GM12878 (cell line): ENCODE data around the gene ST3GAL5. TPM values are rescaled to one million over a fixed set of nuclear protein-coding genes. Genes with fewer than 3 reads are reported as not detected.

Experiments used
- ATAC-seq: fragments of 200-7000 bp; cut with Tn5 transposase; 3 replicates; pipeline ENCODE4 v1.9.1; 2020; ENCODE audit warnings: mild to moderate bottlenecking, moderate library complexity
- BruUV-seq: library from RNA; stranded (reverse); fragments of 400-500 nt; replicated peaks from 2 replicates; lab custom pipeline; 2021; lab: Mats Ljungman, UMichigan
- CTCF ChIA-PET: fragments of 300-600 bp; sonication (Branson Sonifier 250); formaldehyde crosslinking; extraction: SDS; loops from one replicate; lab custom pipeline; 2021; ENCODE audit warnings: inconsistent platforms; lab: Yijun Ruan, JAX
- POLR2A ChIA-PET: fragments of 350-600 bp; formaldehyde crosslinking; extraction: SDS; loops from one replicate; lab custom pipeline; 2021; ENCODE audit warnings: inconsistent platforms; lab: Charles Lee
- RAD21 ChIA-PET: fragments of 300-600 bp; sonication (Branson Sonifier 250); formaldehyde crosslinking; loops from one replicate; lab custom pipeline; 2023; ENCODE audit warnings: antibody characterized with exemption; ENCODE audit not compliant: unreplicated experiment; lab: Charles Lee
- SMC1A ChIA-PET: fragments of 300-600 bp; sonication (Branson Sonifier 250); formaldehyde crosslinking; loops from one replicate; lab custom pipeline; 2023; ENCODE audit not compliant: unreplicated experiment, uncharacterized antibody; lab: Charles Lee
- DNase-seq: peaks from one replicate; pipeline ENCODE4 v3.0.0-alpha.2; 2011; ENCODE audit warnings: low read depth, low spot score
- FAIRE-seq: peaks from 3 replicates; lab custom pipeline; 2011; peaks lifted over from hg19 to GRCh38; lab: Jason Lieb, UNC
- H2AFZ ChIP-seq: 2 replicates; pipeline ENCODE4 v1.6.0; 2011; ENCODE audit warnings: low read depth, low read length, control low read depth; ENCODE audit not compliant: control insufficient read depth
- H3K27ac ChIP-seq: 2 replicates; pipeline ENCODE4 v1.5.1; 2011; ENCODE audit warnings: control low read depth; ENCODE audit not compliant: control insufficient read depth, insufficient read depth
- H3K27me3 ChIP-seq, 2 experiments: replicated peaks in 1 of 2; 2 replicates each; pipeline versions ENCODE4 v1.6.0 to v1.6.1; 2011; ENCODE audit warnings: low read length in 1 of 2; ENCODE audit not compliant: control insufficient read depth in 2 of 2, insufficient read depth in 2 of 2
- H3K36me3 ChIP-seq, 2 experiments: 2 replicates each; pipeline ENCODE4 v1.5.1; 2011; ENCODE audit warnings: low read length in 1 of 2; ENCODE audit not compliant: control insufficient read depth in 2 of 2, insufficient read depth in 2 of 2
- H3K4me1 ChIP-seq: 2 replicates; pipeline ENCODE4 v1.6.1; 2011; ENCODE audit warnings: mild to moderate bottlenecking, low read length, moderate library complexity, mixed read lengths; ENCODE audit not compliant: control insufficient read depth, insufficient read depth
- H3K4me2 ChIP-seq: 2 replicates; pipeline ENCODE4 v1.6.0; 2011; ENCODE audit warnings: control low read depth; ENCODE audit not compliant: control insufficient read depth, insufficient read depth
- H3K4me3 ChIP-seq: fragments of 200-600 bp; sonication (generic); 2 replicates; pipeline ENCODE4 v1.5.1; 2016
- H3K79me2 ChIP-seq: 2 replicates; pipeline ENCODE4 v1.6.0; 2011; ENCODE audit warnings: low read length; ENCODE audit not compliant: control insufficient read depth, insufficient read depth
- H3K9ac ChIP-seq: 2 replicates; pipeline ENCODE4 v1.8.0; 2011; ENCODE audit warnings: low read length, control low read depth, mixed read lengths; ENCODE audit not compliant: control insufficient read depth, insufficient read depth
- H3K9me3 ChIP-seq: replicated peaks from 3 replicates; pipeline ENCODE4 v1.5.1; 2011; ENCODE audit warnings: mild to moderate bottlenecking, low read length; ENCODE audit not compliant: control insufficient read depth, insufficient read depth
- H4K20me1 ChIP-seq: 2 replicates; pipeline ENCODE4 v1.6.0; 2011; ENCODE audit not compliant: control insufficient read depth, insufficient read depth
- BHLHE40 ChIP-seq, 2 experiments: fragments of 450-650 bp in 1 of 2; IDR thresholded peaks; 2 replicates each; pipeline ENCODE4 v1.6.1; 2011 to 2017; ENCODE audit warnings: low read depth in 2 of 2, borderline replicate concordance in 1 of 2, improper control_type of control experiment in 1 of 2, low read length in 1 of 2, mild to moderate bottlenecking in 1 of 2
- BMI1 ChIP-seq: fragments of 450-650 bp; IDR thresholded peaks from 2 replicates; pipeline ENCODE4 v1.6.1; 2016; ENCODE audit warnings: mild to moderate bottlenecking, moderate library complexity, borderline replicate concordance
- CTCF ChIP-seq, 3 experiments: IDR thresholded peaks in 2 of 3; conservative IDR thresholded peaks in 1 of 3; 2 replicates each; pipeline ENCODE4 v1.5.1; 2011; ENCODE audit warnings: low read depth in 3 of 3, low read length in 3 of 3, mild to moderate bottlenecking in 3 of 3, control low read depth in 2 of 3, moderate library complexity in 2 of 3, inconsistent platforms in 1 of 3, mixed read lengths in 1 of 3; ENCODE audit not compliant: control insufficient read depth in 2 of 3, insufficient read depth in 1 of 3; ENCODE audit errors: extremely low read depth in 1 of 3
- DPF2 ChIP-seq: fragments of 450-650 bp; IDR thresholded peaks from 2 replicates; pipeline ENCODE4 v1.6.1; 2017; ENCODE audit warnings: mild to moderate bottlenecking
- EED ChIP-seq: sonication (generic); IDR thresholded peaks from 2 replicates; pipeline ENCODE4 v1.6.1; 2016; ENCODE audit warnings: antibody characterized with exemption, low read depth
- EGR1 ChIP-seq, 2 experiments: IDR thresholded peaks; 1 replicate in 1 of 2; 2 replicates in 1 of 2; pipeline ENCODE4 v1.6.1; 2011 to 2012; ENCODE audit warnings: low read depth in 2 of 2, low read length in 2 of 2, borderline replicate concordance in 1 of 2, mild to moderate bottlenecking in 1 of 2, moderate library complexity in 1 of 2
- GABPA ChIP-seq: IDR thresholded peaks from 2 replicates; pipeline ENCODE4 v1.6.1; 2014; ENCODE audit warnings: antibody characterized with exemption, low read depth, mild to moderate bottlenecking, inconsistent platforms
- GATAD2B ChIP-seq: fragments of 450-650 bp; conservative IDR thresholded peaks from 2 replicates; pipeline ENCODE4 v1.6.1; 2017; ENCODE audit warnings: low read depth, mild to moderate bottlenecking, moderate library complexity
- MTA2 ChIP-seq: fragments of 450-650 bp; IDR thresholded peaks from 2 replicates; pipeline ENCODE4 v1.6.1; 2016; ENCODE audit warnings: low read depth, mild to moderate bottlenecking, moderate library complexity
- MTA3 ChIP-seq: IDR thresholded peaks from 2 replicates; pipeline ENCODE4 v1.6.1; 2012; ENCODE audit warnings: low read length, inconsistent platforms, borderline replicate concordance
- MYB ChIP-seq: fragments of 150-350 bp; IDR thresholded peaks from 2 replicates; pipeline ENCODE4 v1.6.1; 2014; ENCODE audit warnings: mild to moderate bottlenecking, low read depth, low read length, borderline replicate concordance
- NKRF ChIP-seq: fragments of 450-650 bp; conservative IDR thresholded peaks from 2 replicates; pipeline ENCODE4 v1.6.1; 2017; ENCODE audit warnings: mild to moderate bottlenecking, moderate library complexity
- PML ChIP-seq: IDR thresholded peaks from 2 replicates; pipeline ENCODE4 v1.6.1; 2012; ENCODE audit warnings: low read length, inconsistent platforms
- POU2F2 ChIP-seq: IDR thresholded peaks from 3 replicates; pipeline ENCODE4 v1.6.1; 2011; ENCODE audit warnings: low read depth, mild to moderate bottlenecking, low read length, borderline replicate concordance
- RAD21 ChIP-seq: IDR thresholded peaks from 2 replicates; pipeline ENCODE4 v1.6.1; 2011; ENCODE audit warnings: mild to moderate bottlenecking, low read depth, low read length, moderate library complexity; ENCODE audit not compliant: insufficient read depth
- RBBP5 ChIP-seq: fragments of 200-600 bp; sonication (generic); conservative IDR thresholded peaks from 2 replicates; pipeline ENCODE4 v1.6.1; 2016
- RUNX3 ChIP-seq: IDR thresholded peaks from 2 replicates; pipeline ENCODE4 v1.6.1; 2012; ENCODE audit warnings: low read length, inconsistent platforms
- SUPT20H ChIP-seq: IDR thresholded peaks from 2 replicates; pipeline ENCODE4 v1.6.1; 2011; ENCODE audit warnings: low read depth, mild to moderate bottlenecking, low read length, moderate library complexity, borderline replicate concordance; ENCODE audit not compliant: control insufficient read depth
- TCF12 ChIP-seq: IDR thresholded peaks from 2 replicates; pipeline ENCODE4 v1.6.1; 2011; ENCODE audit warnings: low read depth, mild to moderate bottlenecking, low read length
- WGBS: methylation state at CpG from one replicate; pipeline ENCODE4 v1.1.6; 2016; ENCODE audit warnings: low lambda C conversion rate; ENCODE audit not compliant: insufficient replicate concordance, insufficient coverage; ENCODE audit errors: missing lambda C conversion rate; 5-methylcytosine and 5-hydroxymethylcytosine counted together
- in situ Hi-C: fragments of 300-500 bp; cut with MboI; formaldehyde crosslinking; loops from 9 replicates; pipeline ENCODE4 v1.14.3; 2018; ENCODE audit warnings: mixed read lengths
- intact Hi-C: fragments of 100-400 bp; cut with micrococcal nuclease; formaldehyde crosslinking; loops from one replicate; pipeline ENCODE4 v1.14.2; 2022; ENCODE audit not compliant: unreplicated experiment
- polyA plus RNA-seq, 11 experiments: library from polyadenylated mRNA; depleted of rRNA in 4 of 11; unstranded in 6 of 11; stranded (reverse) in 5 of 11; fragments of >200 nt; fragmentation: Nextera tagmentation in 4 of 11; fragmentation: Illumina TruSeq in 1 of 11; extraction: Ambion mirVana in 4 of 11; extraction: Trizol in 1 of 11; gene quantifications; 1 replicate in 1 of 11; 2 replicates in 10 of 11; pipeline versions ENCODE4 v1.2.1 to v1.2.3, GENCODE V29; 2011 to 2016; ENCODE audit warnings: inconsistent platforms in 2 of 11, missing spikeins in 2 of 11, low read depth in 1 of 11
- total RNA-seq, 4 experiments: library from RNA; depleted of rRNA in 3 of 4; stranded (reverse); fragments of >200 nt in 3 of 4; fragmentation: Illumina TruSeq in 1 of 4; extraction: Trizol in 1 of 4; gene quantifications; 2 replicates each; pipeline versions ENCODE4 v1.2.1 to v1.2.3, GENCODE V29; 2013 to 2021

ST3GAL5 gene
- total and polyA plus RNA-seq, 10 of the 15 experiments (the other 5 are each of a cell fraction or from before 2014, with no cell fraction given) = 5.2 to 60.9 (median 10.2) TPM

GRCh38 chr2:85791704-85792565, 96.9 kb downstream of the ST3GAL5 start:
- no peak overlapping the region for H3K9ac ChIP-seq
- FAIRE-seq (no peak), ATAC-seq (no peak), DNase-seq (no peak)
- no peaks in the 10 kb centered on the region for H3K79me2 ChIP-seq
- intact Hi-C loops = no loop called here
- RAD21 ChIA-PET = no interaction called here
- POLR2A ChIA-PET = no interaction called here
- no peaks in the 10 kb centered on the region for H3K9me3 ChIP-seq
- 34% methylated on average over 22 of the region's 22 CpGs for WGBS
- SMC1A ChIA-PET = interaction anchor here (1.4 kb wide), 1 partner anchor 29 kb away, joined by 3 read pairs; no protein-coding TSS in a partner anchor
- no peak overlapping the region for H3K4me2 ChIP-seq
- in situ Hi-C loops = no loop called here
- no peaks in the 10 kb centered on the region for H3K36me3 ChIP-seq
- BruUV-seq = no TSS peak
- H3K27ac ChIP-seq = no peak overlapping the region
- CTCF ChIA-PET = interaction anchor here (1.5 kb wide), 1 partner anchor 31 kb away, joined by 3 read pairs; no protein-coding TSS in a partner anchor
- no peak overlapping the region for H2AFZ ChIP-seq
- H3K27me3 ChIP-seq = peaks cover 4 to 8% of the 10 kb centered on the region in 2 experiments; a peak in 3 of 4 replicates
- no peaks in the 10 kb centered on the region for H3K4me1 ChIP-seq
- no peak for TF ChIP-seq CTCF (IDR thresholded peaks at IDR 0.05 in 2 of 3, conservative IDR thresholded peaks at IDR 0.05 in 1 of 3; ENCODE audit: control insufficient read depth in 2 of 3, extremely low read depth in 1 of 3, insufficient read depth in 1 of 3, low read depth in 3 of 3, low read length in 3 of 3)
- TF ChIP-seq MYB = no peak
- TF ChIP-seq NKRF = no peak
- TF ChIP-seq GATAD2B = no peak
- no peak for TF ChIP-seq DPF2
- no peak for TF ChIP-seq POU2F2
- no peak for TF ChIP-seq TCF12
- no peak for TF ChIP-seq EGR1 (IDR thresholded peaks at IDR 0.05; ENCODE audit: borderline replicate concordance in 1 of 2, low read depth in 2 of 2, low read length in 2 of 2)
- TF ChIP-seq EED = no peak
- TF ChIP-seq SUPT20H = no peak
- TF ChIP-seq RUNX3 = no peak
- TF ChIP-seq GABPA = no peak
- no peak for TF ChIP-seq RAD21
- no peak for TF ChIP-seq MTA2
- TF ChIP-seq MTA3 = no peak
- no peak for TF ChIP-seq BHLHE40 (IDR thresholded peaks at IDR 0.05; ENCODE audit: borderline replicate concordance in 1 of 2, low read depth in 2 of 2, low read length in 1 of 2)
- TF ChIP-seq PML = no peak
- no peak for TF ChIP-seq RBBP5
- no peak for TF ChIP-seq BMI1
- no peak overlapping the region for H3K4me3 ChIP-seq
- H4K20me1 ChIP-seq = no peaks in the 10 kb centered on the region
